Kidney tubule cell (primary cell): Measurements from ENCODE around the gene NEUROD2.

Experiments
- DNase-seq: peaks from one replicate; pipeline ENCODE4 v3.0.0-alpha.2; 2018; ENCODE audit warnings: low spot score

NEUROD2 gene

GRCh38 chr17:39579318-39580081, 28.2 kb downstream of the NEUROD2 start:
- no peak for DNase-seq

- DNase-seq = no peak
These were observed 29.4 kb downstream of the NEUROD2 start for GRCh38 chr17:39578272-39578671.

- no peak for DNase-seq
These were observed 31.5 kb downstream of the NEUROD2 start for GRCh38 chr17:39576187-39576586.

GRCh38 chr17:39573447-39574298, 34.0 kb downstream of the NEUROD2 start:
- DNase-seq = peak; percentile 72

- DNase-seq = no peak
These were observed 35.6 kb downstream of the NEUROD2 start for GRCh38 chr17:39572121-39572520.

- DNase-seq = no peak
These were observed 38.6 kb downstream of the NEUROD2 start for GRCh38 chr17:39569126-39569525.

- no peak for DNase-seq
These were observed 39.0 kb downstream of the NEUROD2 start for GRCh38 chr17:39568702-39569101.

- no peak for DNase-seq
These were observed 41.4 kb downstream of the NEUROD2 start for GRCh38 chr17:39566094-39566850.

GRCh38 chr17:39564211-39564848, 43.4 kb downstream of the NEUROD2 start:
- no peak for DNase-seq

GRCh38 chr17:39563476-39563875, 44.2 kb downstream of the NEUROD2 start:
- DNase-seq = no peak

- no peak for DNase-seq
These were observed 44.7 kb downstream of the NEUROD2 start for GRCh38 chr17:39562976-39563375.

- no peak for DNase-seq
These were observed 45.3 kb downstream of the NEUROD2 start for GRCh38 chr17:39562395-39562794.

- DNase-seq = no peak
These were observed 51.3 kb downstream of the NEUROD2 start for GRCh38 chr17:39556423-39556822.

- DNase-seq = no peak
These were observed 52.4 kb downstream of the NEUROD2 start for GRCh38 chr17:39555368-39555767.
